HG02943 (cell line): Measurements from ENCODE around the gene HOMER2.
"Not testable (repeated sequence)": the region's sequence is repeated elsewhere in the genome, so short reads cannot be mapped to it uniquely, and the experiment has no call there.

Source experiments
- ATAC-seq: cut with Tn5 transposase; IDR thresholded peaks from one replicate; pipeline ENCODE4 v1.9.1; 2021; ENCODE audit warnings: mild to moderate bottlenecking, low read depth, moderate library complexity; ENCODE audit not compliant: unreplicated experiment

HOMER2 gene

GRCh38 chr15:82871358-82871757, 81.2 kb downstream of the HOMER2 start:
- no peak for ATAC-seq

GRCh38 chr15:82870727-82871320, 81.7 kb downstream of the HOMER2 start:
- no peak for ATAC-seq

GRCh38 chr15:82865981-82866380, 86.5 kb downstream of the HOMER2 start:
- not testable (repeated sequence) for ATAC-seq

- ATAC-seq: not testable (repeated sequence)
Observed at GRCh38 chr15:82865581-82865980, 86.9 kb downstream of the HOMER2 start.

GRCh38 chr15:82864967-82865366, 87.6 kb downstream of the HOMER2 start:
- ATAC-seq: no peak

- no peak for ATAC-seq
Observed at GRCh38 chr15:82862886-82863285, 89.6 kb downstream of the HOMER2 start.

- no peak for ATAC-seq
Observed at GRCh38 chr15:82858932-82859331, 93.6 kb downstream of the HOMER2 start.

GRCh38 chr15:82856397-82857170, 95.9 kb downstream of the HOMER2 start:
- ATAC-seq: no peak

- ATAC-seq: no peak
Observed at GRCh38 chr15:82855286-82856100, 97.0 kb downstream of the HOMER2 start.

- no peak for ATAC-seq
Observed at GRCh38 chr15:82854554-82854953, 98.0 kb downstream of the HOMER2 start.

- no peak for ATAC-seq
Observed at GRCh38 chr15:82852941-82853561, 99.5 kb downstream of the HOMER2 start.

- ATAC-seq: no peak
Observed at GRCh38 chr15:82851981-82852511, 100.5 kb downstream of the HOMER2 start.

GRCh38 chr15:82851306-82851850, 101.1 kb downstream of the HOMER2 start:
- no peak for ATAC-seq

- ATAC-seq: no peak
Observed at GRCh38 chr15:82850731-82851130, 101.8 kb downstream of the HOMER2 start.

GRCh38 chr15:82849556-82850512, 102.7 kb downstream of the HOMER2 start:
- ATAC-seq: no peak

GRCh38 chr15:82848241-82848993, 104.1 kb downstream of the HOMER2 start:
- ATAC-seq: no peak

GRCh38 chr15:82847703-82848102, 104.8 kb downstream of the HOMER2 start:
- no peak for ATAC-seq

GRCh38 chr15:82846621-82847020, 105.9 kb downstream of the HOMER2 start:
- no peak for ATAC-seq
